ENCODE measurements around the gene GPX4. TPM values are rescaled to one million over a fixed set of nuclear protein-coding genes. Genes with fewer than 3 reads are reported as not detected.

The GPX4 gene
- total and polyA plus RNA-seq, 2 of the 13 experiments (the other 11 are each of a cell fraction or from before 2014, with no cell fraction given): 535 to 613 TPM

DNA sequence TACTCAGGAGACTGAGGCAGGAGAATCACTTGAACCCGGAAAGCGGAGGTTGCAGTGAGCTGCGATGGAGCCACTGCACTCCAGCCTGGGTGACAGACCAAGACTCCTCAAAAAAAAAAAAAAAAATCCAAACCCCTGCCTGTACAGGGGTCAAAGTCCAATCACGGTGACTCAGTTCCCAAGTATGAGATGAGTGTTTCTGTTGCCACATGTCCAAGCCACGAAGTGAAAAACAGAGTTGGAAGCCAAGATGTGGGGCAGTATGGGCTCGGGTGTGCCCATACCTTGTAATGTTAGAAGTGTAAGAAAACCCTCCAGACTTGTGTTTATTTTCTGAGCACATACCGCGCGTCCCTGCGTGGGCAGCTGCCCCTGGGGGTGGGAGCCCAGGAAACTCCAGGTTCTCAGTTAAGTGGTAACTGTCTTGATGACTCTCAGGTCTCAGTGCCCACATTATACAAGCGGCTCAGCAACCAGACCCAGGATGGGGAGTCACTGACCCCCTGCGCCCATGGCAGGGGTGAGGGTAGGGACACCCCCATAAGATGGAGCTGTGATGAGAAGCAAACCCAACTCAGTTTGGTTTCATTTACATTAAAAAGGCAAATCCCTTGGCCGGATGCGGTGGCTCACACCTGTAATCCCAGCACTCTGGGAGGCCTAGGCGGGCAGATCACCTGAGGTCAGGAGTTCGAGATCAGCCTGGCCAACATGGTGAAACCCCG lies 1.2 kb upstream of the GPX4 start (continued):
- TF ChIP-seq ZNF292 (CRISPR knock-in tag; IDR thresholded peaks at IDR 0.05; ENCODE audit: borderline replicate concordance, low read depth) (no peak), MXD1 (CRISPR knock-in tag; IDR thresholded peaks at IDR 0.05) (no peak), SRF (IDR thresholded peaks at IDR 0.05; ENCODE audit: low read depth, low read length) (no peak), POLR2AphosphoS5 (IDR thresholded peaks at IDR 0.05; ENCODE audit: low read depth, low read length) (peak; percentile 8; the same call in 1 of the 2 replicates), RAD21 (CRISPR knock-in tag; IDR thresholded peaks at IDR 0.05) (no peak), POLR2A (IDR thresholded peaks at IDR 0.05; ENCODE audit: insufficient read depth in 1 of 2, low read depth in 2 of 2, low read length in 2 of 2) (peak; percentile 41 to 47; a peak in 3 of 4 replicates), ZSCAN20 (CRISPR knock-in tag; IDR thresholded peaks at IDR 0.05; ENCODE audit: borderline replicate concordance) (no peak), ZNF44 (CRISPR knock-in tag; IDR thresholded peaks at IDR 0.05) (no peak), HHEX (CRISPR knock-in tag; IDR thresholded peaks at IDR 0.05) (no peak), SRSF9 (IDR thresholded peaks at IDR 0.05; ENCODE audit: borderline replicate concordance, insufficient read depth, low read depth, low read length, poor library complexity, severe bottlenecking) (no peak), ZNF891 (CRISPR knock-in tag; IDR thresholded peaks at IDR 0.05) (no peak), ZIK1 (CRISPR knock-in tag; IDR thresholded peaks at IDR 0.05; ENCODE audit: borderline replicate concordance, low read depth) (no peak), STAT6 (CRISPR knock-in tag; IDR thresholded peaks at IDR 0.05; ENCODE audit: borderline replicate concordance) (no peak), GPN1 (CRISPR knock-in tag; IDR thresholded peaks at IDR 0.05; ENCODE audit: borderline replicate concordance) (no peak), RFX5 (IDR thresholded peaks at IDR 0.05; ENCODE audit: low read depth, low read length) (no peak), KLF6 (CRISPR knock-in tag; IDR thresholded peaks at IDR 0.05) (no peak), BATF2 (CRISPR knock-in tag; IDR thresholded peaks at IDR 0.05) (no peak), DZIP1 (CRISPR knock-in tag; IDR thresholded peaks at IDR 0.05) (no peak)
- TF ChIP-seq, protein P1, sequence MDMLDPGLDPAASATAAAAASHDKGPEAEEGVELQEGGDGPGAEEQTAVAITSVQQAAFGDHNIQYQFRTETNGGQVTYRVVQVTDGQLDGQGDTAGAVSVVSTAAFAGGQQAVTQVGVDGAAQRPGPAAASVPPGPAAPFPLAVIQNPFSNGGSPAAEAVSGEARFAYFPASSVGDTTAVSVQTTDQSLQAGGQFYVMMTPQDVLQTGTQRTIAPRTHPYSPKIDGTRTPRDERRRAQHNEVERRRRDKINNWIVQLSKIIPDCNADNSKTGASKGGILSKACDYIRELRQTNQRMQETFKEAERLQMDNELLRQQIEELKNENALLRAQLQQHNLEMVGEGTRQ (IDR thresholded peaks at IDR 0.05; ENCODE audit: low read depth, low read length): no peak
- TF ChIP-seq, protein P1 (CRISPR knock-in tag; IDR thresholded peaks at IDR 0.05; ENCODE audit: borderline replicate concordance): no peak
- TF ChIP-seq, protein P2, sequence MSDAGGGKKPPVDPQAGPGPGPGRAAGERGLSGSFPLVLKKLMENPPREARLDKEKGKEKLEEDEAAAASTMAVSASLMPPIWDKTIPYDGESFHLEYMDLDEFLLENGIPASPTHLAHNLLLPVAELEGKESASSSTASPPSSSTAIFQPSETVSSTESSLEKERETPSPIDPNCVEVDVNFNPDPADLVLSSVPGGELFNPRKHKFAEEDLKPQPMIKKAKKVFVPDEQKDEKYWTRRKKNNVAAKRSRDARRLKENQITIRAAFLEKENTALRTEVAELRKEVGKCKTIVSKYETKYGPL (CRISPR knock-in tag; IDR thresholded peaks at IDR 0.05): no peak
